HL-60 (cell line): ENCODE results near the gene MAP2K5.

ENCODE experiments used
- GABPA ChIP-seq: IDR thresholded peaks from 2 replicates; pipeline ENCODE4 v1.6.1; 2012; ENCODE audit warnings: low read depth
- POLR2AphosphoS5 ChIP-seq: IDR thresholded peaks from 2 replicates; pipeline ENCODE4 v1.6.1; 2012; ENCODE audit warnings: low read depth
- SPI1 ChIP-seq: IDR thresholded peaks from 2 replicates; pipeline ENCODE4 v1.6.1; 2012; ENCODE audit warnings: low read depth, mild to moderate bottlenecking, borderline replicate concordance
- TF ChIP-seq, protein P1 (sequence below): IDR thresholded peaks from one replicate; pipeline ENCODE4 v1.5.1; 2011; ENCODE audit warnings: low read length, control low read depth, inconsistent platforms; ENCODE audit not compliant: insufficient read depth
- TF ChIP-seq, protein P2 (sequence below): IDR thresholded peaks from 2 replicates; pipeline ENCODE4 v1.6.1; 2012; ENCODE audit warnings: low read depth; ENCODE audit not compliant: insufficient replicate concordance

DNA sequence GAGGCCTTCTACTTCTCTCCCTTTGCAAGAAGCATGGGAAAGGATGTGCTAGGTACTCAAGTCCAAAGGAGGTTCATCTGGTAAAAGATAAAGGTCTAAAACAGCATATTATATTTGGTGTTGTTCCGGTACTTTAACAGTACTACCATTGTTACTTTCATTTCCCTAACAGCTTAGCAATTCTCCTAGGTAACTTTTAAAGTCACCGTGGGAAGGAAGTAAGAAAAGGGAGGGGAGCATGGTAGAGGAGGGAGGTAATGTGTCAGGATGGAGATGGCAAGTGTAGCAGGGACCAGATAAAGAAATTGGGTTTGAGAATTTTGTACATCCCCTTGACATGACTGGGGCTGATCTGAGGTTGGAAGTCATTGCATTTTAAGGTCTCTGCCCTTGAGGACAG lies 193.4 kb downstream of the MAP2K5 start:
- TF ChIP-seq, protein P1, sequence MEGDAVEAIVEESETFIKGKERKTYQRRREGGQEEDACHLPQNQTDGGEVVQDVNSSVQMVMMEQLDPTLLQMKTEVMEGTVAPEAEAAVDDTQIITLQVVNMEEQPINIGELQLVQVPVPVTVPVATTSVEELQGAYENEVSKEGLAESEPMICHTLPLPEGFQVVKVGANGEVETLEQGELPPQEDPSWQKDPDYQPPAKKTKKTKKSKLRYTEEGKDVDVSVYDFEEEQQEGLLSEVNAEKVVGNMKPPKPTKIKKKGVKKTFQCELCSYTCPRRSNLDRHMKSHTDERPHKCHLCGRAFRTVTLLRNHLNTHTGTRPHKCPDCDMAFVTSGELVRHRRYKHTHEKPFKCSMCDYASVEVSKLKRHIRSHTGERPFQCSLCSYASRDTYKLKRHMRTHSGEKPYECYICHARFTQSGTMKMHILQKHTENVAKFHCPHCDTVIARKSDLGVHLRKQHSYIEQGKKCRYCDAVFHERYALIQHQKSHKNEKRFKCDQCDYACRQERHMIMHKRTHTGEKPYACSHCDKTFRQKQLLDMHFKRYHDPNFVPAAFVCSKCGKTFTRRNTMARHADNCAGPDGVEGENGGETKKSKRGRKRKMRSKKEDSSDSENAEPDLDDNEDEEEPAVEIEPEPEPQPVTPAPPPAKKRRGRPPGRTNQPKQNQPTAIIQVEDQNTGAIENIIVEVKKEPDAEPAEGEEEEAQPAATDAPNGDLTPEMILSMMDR, result no peak
- TF ChIP-seq POLR2AphosphoS5 (no peak), GABPA (no peak), SPI1 (no peak)
- TF ChIP-seq, protein P2, sequence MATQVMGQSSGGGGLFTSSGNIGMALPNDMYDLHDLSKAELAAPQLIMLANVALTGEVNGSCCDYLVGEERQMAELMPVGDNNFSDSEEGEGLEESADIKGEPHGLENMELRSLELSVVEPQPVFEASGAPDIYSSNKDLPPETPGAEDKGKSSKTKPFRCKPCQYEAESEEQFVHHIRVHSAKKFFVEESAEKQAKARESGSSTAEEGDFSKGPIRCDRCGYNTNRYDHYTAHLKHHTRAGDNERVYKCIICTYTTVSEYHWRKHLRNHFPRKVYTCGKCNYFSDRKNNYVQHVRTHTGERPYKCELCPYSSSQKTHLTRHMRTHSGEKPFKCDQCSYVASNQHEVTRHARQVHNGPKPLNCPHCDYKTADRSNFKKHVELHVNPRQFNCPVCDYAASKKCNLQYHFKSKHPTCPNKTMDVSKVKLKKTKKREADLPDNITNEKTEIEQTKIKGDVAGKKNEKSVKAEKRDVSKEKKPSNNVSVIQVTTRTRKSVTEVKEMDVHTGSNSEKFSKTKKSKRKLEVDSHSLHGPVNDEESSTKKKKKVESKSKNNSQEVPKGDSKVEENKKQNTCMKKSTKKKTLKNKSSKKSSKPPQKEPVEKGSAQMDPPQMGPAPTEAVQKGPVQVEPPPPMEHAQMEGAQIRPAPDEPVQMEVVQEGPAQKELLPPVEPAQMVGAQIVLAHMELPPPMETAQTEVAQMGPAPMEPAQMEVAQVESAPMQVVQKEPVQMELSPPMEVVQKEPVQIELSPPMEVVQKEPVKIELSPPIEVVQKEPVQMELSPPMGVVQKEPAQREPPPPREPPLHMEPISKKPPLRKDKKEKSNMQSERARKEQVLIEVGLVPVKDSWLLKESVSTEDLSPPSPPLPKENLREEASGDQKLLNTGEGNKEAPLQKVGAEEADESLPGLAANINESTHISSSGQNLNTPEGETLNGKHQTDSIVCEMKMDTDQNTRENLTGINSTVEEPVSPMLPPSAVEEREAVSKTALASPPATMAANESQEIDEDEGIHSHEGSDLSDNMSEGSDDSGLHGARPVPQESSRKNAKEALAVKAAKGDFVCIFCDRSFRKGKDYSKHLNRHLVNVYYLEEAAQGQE, result no peak
